HepG2 (cell line): ENCODE results near the gene GMNN. TPM values are rescaled to one million over a fixed set of nuclear protein-coding genes. Genes with fewer than 3 reads are reported as not detected.
A peak's percentile ranks its signal among the peaks of the same experiment; 100 is the strongest.

Source experiments
- FOXO4 ChIP-seq: sonication (generic); formaldehyde crosslinking; conservative IDR thresholded peaks from 2 replicates; pipeline ENCODE4 v1.8.1; 2023; ENCODE audit warnings: missing genetic modification reagents
- HIC2 ChIP-seq: sonication (generic); formaldehyde crosslinking; IDR thresholded peaks from 2 replicates; pipeline ENCODE4 v1.9.0; 2022; ENCODE audit warnings: low read depth, missing genetic modification reagents
- JDP2 ChIP-seq: sonication (generic); formaldehyde crosslinking; IDR thresholded peaks from 2 replicates; pipeline ENCODE4 v1.8.1; 2022; ENCODE audit warnings: missing genetic modification reagents, borderline replicate concordance
- PRDM4 ChIP-seq: sonication (generic); formaldehyde crosslinking; IDR thresholded peaks from 2 replicates; pipeline ENCODE4 v1.9.0; 2021; ENCODE audit warnings: missing genetic modification reagents, borderline replicate concordance
- SCMH1 ChIP-seq: sonication (generic); formaldehyde crosslinking; IDR thresholded peaks from 2 replicates; pipeline ENCODE4 v1.9.0; 2021; ENCODE audit warnings: missing genetic modification reagents, mild to moderate bottlenecking, borderline replicate concordance
- SETDB1 ChIP-seq: sonication (generic); formaldehyde crosslinking; IDR thresholded peaks from 2 replicates; pipeline ENCODE4 v1.5.1; 2020; ENCODE audit warnings: missing genetic modification reagents, mild to moderate bottlenecking, borderline replicate concordance
- SMAD9 ChIP-seq: sonication (generic); formaldehyde crosslinking; IDR thresholded peaks from 2 replicates; pipeline ENCODE4 v1.5.1; 2020; ENCODE audit warnings: mild to moderate bottlenecking, missing genetic modification reagents
- U2AF2 ChIP-seq: fragments of 200-400 bp; formaldehyde crosslinking; IDR thresholded peaks from 2 replicates; pipeline ENCODE4 v1.6.1; 2017; ENCODE audit warnings: low read depth, mild to moderate bottlenecking, low read length
- ZNF407 ChIP-seq: sonication (generic); formaldehyde crosslinking; IDR thresholded peaks from one replicate; pipeline ENCODE4 v1.5.1; 2020; ENCODE audit warnings: mild to moderate bottlenecking, missing genetic modification reagents; ENCODE audit errors: not compliant biosample characterization
- ZNF746 ChIP-seq: sonication (generic); formaldehyde crosslinking; IDR thresholded peaks from 2 replicates; pipeline ENCODE4 v1.8.0; 2022; ENCODE audit warnings: mild to moderate bottlenecking, missing genetic modification reagents
- polyA plus RNA-seq, 8 experiments: library from polyadenylated mRNA; depleted of rRNA in 3 of 8; stranded (reverse) in 7 of 8; unstranded in 1 of 8; fragments of >200 nt; fragmentation: Illumina TruSeq in 4 of 8; extraction: Trizol in 4 of 8; gene quantifications; 2 replicates each; pipeline versions ENCODE4 v1.2.1 to v1.2.3, GENCODE V29; 2011 to 2016; ENCODE audit warnings: low read depth in 4 of 8, missing spikeins in 1 of 8, mixed read lengths in 1 of 8; ENCODE audit not compliant: insufficient read depth in 1 of 8
- total RNA-seq, 5 experiments: library from RNA; depleted of rRNA; stranded (reverse); fragments of >200 nt; fragmentation: Illumina TruSeq; extraction: Trizol; gene quantifications; 2 replicates each; pipeline ENCODE4 v1.2.3, GENCODE V29; 2016; ENCODE audit warnings: low read depth in 1 of 5
- TF ChIP-seq, protein P1 (sequence below): sonication (generic); formaldehyde crosslinking; IDR thresholded peaks from 2 replicates; pipeline ENCODE4 v1.5.1; 2020; ENCODE audit warnings: missing genetic modification reagents, mild to moderate bottlenecking, borderline replicate concordance

Gene GMNN
- total and polyA plus RNA-seq, 2 of the 13 experiments (the other 11 are each of a cell fraction or from before 2014, with no cell fraction given) = 61.8 to 154 TPM

DNA sequence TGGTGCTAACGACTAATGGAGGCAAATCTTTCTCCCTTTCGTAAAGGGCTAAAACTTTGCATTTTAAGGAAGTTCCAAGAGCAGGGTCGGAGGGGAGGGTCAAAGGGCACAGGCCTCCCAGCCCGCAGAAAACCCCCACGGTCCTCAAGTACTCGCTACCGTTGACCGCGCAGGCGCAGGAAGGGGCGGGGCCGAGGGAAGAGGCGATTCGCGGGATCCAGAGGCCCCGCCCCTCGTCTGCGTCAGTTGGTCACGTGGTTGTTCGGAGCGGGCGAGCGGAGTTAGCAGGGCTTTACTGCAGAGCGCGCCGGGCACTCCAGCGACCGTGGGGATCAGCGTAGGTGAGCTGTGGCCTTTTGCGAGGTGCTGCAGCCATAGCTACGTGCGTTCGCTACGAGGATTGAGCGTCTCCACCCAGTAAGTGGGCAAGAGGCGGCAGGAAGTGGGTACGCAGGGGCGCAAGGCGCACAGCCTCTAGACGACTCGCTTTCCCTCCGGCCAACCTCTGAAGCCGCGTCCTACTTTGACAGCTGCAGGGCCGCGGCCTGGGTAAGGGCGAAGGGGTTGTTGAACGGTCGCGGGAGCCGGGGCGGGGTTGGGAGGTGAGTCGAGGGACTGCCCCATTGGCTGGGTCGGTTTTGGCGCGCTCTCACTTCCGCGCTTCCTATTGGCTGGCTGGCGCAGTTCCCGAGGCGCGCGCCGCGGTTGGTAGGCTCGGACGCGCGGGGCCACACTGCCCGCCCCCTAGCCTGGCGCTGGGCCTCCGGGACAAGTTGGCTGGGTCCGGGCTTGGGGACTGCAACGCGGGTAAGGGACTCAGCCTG, at the start of gene GMNN (continued):
- TF ChIP-seq SMAD9 (peak; percentile 95; the same call in 1 of the 2 replicates), PRDM4 (0 out of 2 replicates have a peak, but pooled peaks have one; percentile 65), ZNF407 (CRISPR knock-in tag) (peak; percentile 99), JDP2 (no peak), ZNF746 (CRISPR knock-in tag) (no peak; the same call in 1 of the 2 replicates), U2AF2 (no peak), FOXO4 (CRISPR knock-in tag) (no peak; the same call in 1 of the 2 replicates), HIC2 (no peak), SCMH1 (CRISPR knock-in tag) (no peak), SETDB1 (CRISPR knock-in tag) (no peak)
- TF ChIP-seq, protein P1, sequence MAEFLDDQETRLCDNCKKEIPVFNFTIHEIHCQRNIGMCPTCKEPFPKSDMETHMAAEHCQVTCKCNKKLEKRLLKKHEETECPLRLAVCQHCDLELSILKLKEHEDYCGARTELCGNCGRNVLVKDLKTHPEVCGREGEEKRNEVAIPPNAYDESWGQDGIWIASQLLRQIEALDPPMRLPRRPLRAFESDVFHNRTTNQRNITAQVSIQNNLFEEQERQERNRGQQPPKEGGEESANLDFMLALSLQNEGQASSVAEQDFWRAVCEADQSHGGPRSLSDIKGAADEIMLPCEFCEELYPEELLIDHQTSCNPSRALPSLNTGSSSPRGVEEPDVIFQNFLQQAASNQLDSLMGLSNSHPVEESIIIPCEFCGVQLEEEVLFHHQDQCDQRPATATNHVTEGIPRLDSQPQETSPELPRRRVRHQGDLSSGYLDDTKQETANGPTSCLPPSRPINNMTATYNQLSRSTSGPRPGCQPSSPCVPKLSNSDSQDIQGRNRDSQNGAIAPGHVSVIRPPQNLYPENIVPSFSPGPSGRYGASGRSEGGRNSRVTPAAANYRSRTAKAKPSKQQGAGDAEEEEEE = peak; percentile 91; the same call in 1 of the 2 replicates
